ENCODE results near the gene TMEM232. TPM values are rescaled to one million over a fixed set of nuclear protein-coding genes. Genes with fewer than 3 reads are reported as not detected.

Gene TMEM232
- total and polyA plus RNA-seq, 2 donors from 2014 or later, result 4.8 to 11.3 TPM

DNA sequence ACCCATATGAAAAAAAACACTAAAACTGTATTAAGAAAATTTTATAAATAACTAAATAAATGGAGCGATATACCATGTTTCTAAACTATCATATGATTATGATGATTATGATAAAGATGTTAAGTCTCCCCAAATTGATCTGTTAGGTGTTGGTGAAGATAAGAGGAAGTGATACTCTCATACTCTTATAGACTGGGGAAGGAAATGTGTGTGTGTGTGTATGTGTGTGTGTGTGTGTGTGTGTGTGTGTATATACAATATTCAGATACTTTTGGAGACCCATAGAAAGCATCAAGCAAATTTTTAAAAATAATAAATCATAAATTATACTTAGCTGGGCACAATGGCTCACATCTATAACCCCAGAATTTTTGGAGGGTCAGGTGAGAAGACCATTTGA, 62.9 kb downstream of the TMEM232 start:
- DNase-seq (no peak), FAIRE-seq (no peak)
- Histone ChIP-seq H3K9ac (ENCODE audit: low read length in 3 of 3) (no peak overlapping the region), H3K27me3 (ENCODE audit: control insufficient read depth, insufficient read depth, low read length) (no peaks in the 10 kb centered on the region), H3K27ac (ENCODE audit: low read depth in 2 of 2, low read length in 2 of 2) (no peak overlapping the region), H3K4me1 (ENCODE audit: control insufficient read depth in 2 of 3, insufficient read depth in 2 of 3, low read depth in 1 of 3, low read length in 3 of 3) (no peaks in the 10 kb centered on the region), H3K36me3 (ENCODE audit: control insufficient read depth in 2 of 3, insufficient read depth in 3 of 3, low read length in 3 of 3) (no peaks in the 10 kb centered on the region), H3K4me3 (ENCODE audit: low read length in 3 of 3) (no peak overlapping the region), H3K9me3 (ENCODE audit: control insufficient read depth in 2 of 3, insufficient read depth in 1 of 3, low read length in 3 of 3) (no peaks in the 10 kb centered on the region)
- intact Hi-C loops (cut with DNase I), result no loop called here
- TF ChIP-seq, protein P1, sequence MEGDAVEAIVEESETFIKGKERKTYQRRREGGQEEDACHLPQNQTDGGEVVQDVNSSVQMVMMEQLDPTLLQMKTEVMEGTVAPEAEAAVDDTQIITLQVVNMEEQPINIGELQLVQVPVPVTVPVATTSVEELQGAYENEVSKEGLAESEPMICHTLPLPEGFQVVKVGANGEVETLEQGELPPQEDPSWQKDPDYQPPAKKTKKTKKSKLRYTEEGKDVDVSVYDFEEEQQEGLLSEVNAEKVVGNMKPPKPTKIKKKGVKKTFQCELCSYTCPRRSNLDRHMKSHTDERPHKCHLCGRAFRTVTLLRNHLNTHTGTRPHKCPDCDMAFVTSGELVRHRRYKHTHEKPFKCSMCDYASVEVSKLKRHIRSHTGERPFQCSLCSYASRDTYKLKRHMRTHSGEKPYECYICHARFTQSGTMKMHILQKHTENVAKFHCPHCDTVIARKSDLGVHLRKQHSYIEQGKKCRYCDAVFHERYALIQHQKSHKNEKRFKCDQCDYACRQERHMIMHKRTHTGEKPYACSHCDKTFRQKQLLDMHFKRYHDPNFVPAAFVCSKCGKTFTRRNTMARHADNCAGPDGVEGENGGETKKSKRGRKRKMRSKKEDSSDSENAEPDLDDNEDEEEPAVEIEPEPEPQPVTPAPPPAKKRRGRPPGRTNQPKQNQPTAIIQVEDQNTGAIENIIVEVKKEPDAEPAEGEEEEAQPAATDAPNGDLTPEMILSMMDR (IDR thresholded peaks at IDR 0.05; ENCODE audit: borderline replicate concordance, extremely low read depth, insufficient read depth), result no peak

DNA sequence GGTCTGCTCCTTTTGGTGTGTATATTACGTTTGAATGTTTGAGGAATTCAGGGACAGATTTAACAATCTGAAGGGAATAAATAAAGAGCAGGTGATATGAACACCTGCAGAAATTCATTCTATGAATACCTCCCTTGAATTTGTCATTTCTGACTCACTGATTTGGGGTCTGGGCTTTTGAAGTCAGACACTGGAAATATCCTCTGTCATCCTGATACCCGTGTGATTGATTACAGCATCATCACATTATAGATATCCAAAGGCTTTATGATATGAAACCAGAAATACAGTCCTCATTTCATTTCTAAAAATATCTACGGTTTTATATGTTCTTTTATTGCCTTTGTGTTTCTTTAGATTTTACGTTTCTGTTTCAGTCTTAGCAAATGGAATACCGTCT, 68.5 kb downstream of the TMEM232 start:
- no peak for DNase-seq
- intact Hi-C loops (cut with DNase I), result no loop called here

DNA sequence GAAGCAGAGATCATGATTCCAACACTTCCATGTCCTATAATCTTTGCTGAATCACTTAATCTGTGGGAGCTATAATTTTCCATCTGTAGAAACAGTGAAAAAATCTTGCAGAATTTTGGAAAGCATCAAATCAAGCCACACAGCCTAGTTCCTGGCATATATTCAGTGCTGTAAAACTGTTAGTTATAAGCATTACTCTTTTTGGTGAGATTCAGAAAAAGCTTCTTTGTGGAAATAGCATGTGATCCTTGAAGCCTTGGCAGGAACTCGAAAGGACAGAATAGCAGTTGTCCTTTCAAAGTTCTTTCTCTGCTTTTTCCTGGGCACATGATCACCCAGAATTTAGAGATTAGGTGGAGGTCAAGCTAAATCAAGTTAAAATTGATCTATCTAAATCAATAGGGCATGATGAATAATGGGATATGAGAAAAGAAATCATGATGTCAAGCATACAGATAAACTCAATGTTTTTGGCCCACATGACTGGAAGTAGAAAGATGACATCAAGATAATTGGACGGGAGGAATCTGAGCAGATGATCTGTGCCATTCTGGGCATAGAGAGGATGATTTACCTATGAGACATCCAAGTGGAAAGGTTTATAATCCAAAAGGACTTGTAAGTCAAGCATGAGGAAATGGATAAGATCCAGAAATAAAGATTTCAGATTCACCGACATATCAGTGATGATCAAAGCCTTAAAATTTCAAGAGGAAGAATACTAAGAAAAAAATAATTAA, 73.1 kb downstream of the TMEM232 start:
- H3K9ac ChIP-seq (ENCODE audit: low read length in 3 of 3), result no peak overlapping the region
- intact Hi-C loops (cut with DNase I), result no loop called here
- H3K27me3 ChIP-seq (ENCODE audit: control insufficient read depth, insufficient read depth, low read length), result no peaks in the 10 kb centered on the region
- H3K27ac ChIP-seq (ENCODE audit: low read depth in 2 of 2, low read length in 2 of 2), result no peak overlapping the region
- H3K36me3 ChIP-seq (ENCODE audit: control insufficient read depth in 2 of 3, insufficient read depth in 3 of 3, low read length in 3 of 3), result no peaks in the 10 kb centered on the region
- DNase-seq, result no peak
- H3K9me3 ChIP-seq (ENCODE audit: control insufficient read depth in 2 of 3, insufficient read depth in 1 of 3, low read length in 3 of 3), result no peaks in the 10 kb centered on the region
- H3K4me1 ChIP-seq (ENCODE audit: control insufficient read depth in 2 of 3, insufficient read depth in 2 of 3, low read depth in 1 of 3, low read length in 3 of 3), result no peaks in the 10 kb centered on the region
- TF ChIP-seq, protein P1 (IDR thresholded peaks at IDR 0.05; ENCODE audit: borderline replicate concordance, extremely low read depth, insufficient read depth), result no peak
- no peak for FAIRE-seq
- H3K4me3 ChIP-seq (ENCODE audit: low read length in 3 of 3), result no peak overlapping the region

More for the DNA sequence above, 68.5 kb downstream of the TMEM232 start:
- Histone ChIP-seq H3K4me1 (ENCODE audit: control insufficient read depth in 2 of 3, insufficient read depth in 2 of 3, low read depth in 1 of 3, low read length in 3 of 3) (no peaks in the 10 kb centered on the region), H3K4me3 (ENCODE audit: low read length in 3 of 3) (no peak overlapping the region), H3K9ac (ENCODE audit: low read length in 3 of 3) (no peak overlapping the region), H3K27me3 (ENCODE audit: control insufficient read depth, insufficient read depth, low read length) (no peaks in the 10 kb centered on the region), H3K27ac (ENCODE audit: low read depth in 2 of 2, low read length in 2 of 2) (no peak overlapping the region), H3K36me3 (ENCODE audit: control insufficient read depth in 2 of 3, insufficient read depth in 3 of 3, low read length in 3 of 3) (no peaks in the 10 kb centered on the region), H3K9me3 (ENCODE audit: control insufficient read depth in 2 of 3, insufficient read depth in 1 of 3, low read length in 3 of 3) (no peaks in the 10 kb centered on the region)
- no peak for FAIRE-seq
- TF ChIP-seq, protein P1 (IDR thresholded peaks at IDR 0.05; ENCODE audit: borderline replicate concordance, extremely low read depth, insufficient read depth), result no peak

All from kidney (tissue), 14 donors.